HG03139 (cell line): ENCODE results near the gene STH.
"Not testable (repeated sequence)": the region's sequence is repeated elsewhere in the genome, so short reads cannot be mapped to it uniquely, and the experiment has no call there.

Source experiments
- ATAC-seq: cut with Tn5 transposase; IDR thresholded peaks from one replicate; pipeline ENCODE4 v1.9.1; 2021; ENCODE audit not compliant: unreplicated experiment

Gene STH

GRCh38 chr17:45998987-45999899 is at the start of gene STH:
TSS of gene STH (plus strand) at chr17:45999250. CDS start at chr17:45999280, 30 bp downstream.
- no peak for ATAC-seq

DNA sequence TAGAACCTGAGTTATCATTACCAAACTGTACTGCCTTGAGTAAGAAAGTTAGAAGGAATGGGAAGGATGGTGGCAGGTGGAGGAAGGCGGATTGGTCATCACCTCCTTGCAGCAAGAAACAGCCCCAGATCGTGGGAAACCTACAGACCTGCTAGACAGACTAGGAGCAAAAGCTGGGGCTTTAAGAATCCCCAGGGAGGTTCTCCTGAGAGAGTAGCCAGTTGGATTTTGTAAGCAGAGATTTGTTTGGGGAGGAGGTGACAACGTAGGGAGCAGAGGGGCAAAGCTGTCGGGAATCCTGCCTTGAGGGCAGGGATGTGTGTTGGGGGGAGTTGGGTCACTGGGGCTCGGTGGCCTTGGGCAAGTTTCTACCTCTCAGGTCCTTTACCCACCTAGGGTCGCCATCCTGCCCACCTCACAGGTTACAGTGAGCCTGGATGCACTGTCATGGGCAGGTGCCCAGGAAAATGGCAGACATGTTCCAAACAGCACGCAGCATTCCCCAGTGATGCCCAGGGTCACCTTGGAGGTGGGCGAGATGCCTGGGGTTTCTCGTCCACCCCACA is 49.2 kb upstream of the STH start:
- no peak for ATAC-seq

DNA sequence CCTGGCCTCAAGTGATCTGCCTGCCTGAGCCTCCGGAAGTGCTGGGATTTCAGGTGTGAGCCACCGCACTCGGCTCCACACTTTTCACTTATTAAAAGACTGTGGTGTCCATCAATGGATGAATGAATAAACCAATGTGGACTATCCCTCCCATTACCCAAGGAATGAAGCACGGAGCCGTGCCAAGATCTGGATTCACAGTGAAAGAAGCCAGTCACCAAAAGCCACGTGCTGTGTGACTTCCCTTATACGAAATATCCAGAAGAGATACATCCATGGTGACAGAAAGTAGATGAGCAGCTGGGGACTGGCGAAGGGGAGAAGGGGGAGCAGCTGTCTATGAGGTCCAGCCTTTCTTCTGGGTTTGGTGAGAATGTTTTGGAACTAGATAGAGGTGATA is 48.2 kb upstream of the STH start:
- no peak for ATAC-seq

DNA sequence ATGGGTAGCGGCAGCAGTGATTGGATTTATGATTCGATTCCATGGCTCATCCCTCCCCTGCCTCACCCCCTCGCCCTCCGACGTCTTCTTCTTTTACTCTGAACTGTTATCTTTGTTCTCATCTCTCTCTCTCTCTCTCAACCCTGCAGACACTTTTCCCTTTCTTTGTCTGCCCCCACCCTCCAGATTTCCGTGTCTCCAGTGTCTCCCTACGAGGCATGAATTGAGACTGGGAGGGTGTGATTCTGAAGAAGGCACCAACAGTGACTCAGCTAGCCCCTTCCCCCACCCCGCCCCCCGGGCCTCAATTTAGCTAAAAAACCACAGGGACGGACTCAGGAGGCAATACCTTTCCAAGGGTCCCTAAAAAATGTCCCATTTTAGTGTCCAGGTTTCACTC is 47.6 kb upstream of the STH start:
- ATAC-seq, result no peak

DNA sequence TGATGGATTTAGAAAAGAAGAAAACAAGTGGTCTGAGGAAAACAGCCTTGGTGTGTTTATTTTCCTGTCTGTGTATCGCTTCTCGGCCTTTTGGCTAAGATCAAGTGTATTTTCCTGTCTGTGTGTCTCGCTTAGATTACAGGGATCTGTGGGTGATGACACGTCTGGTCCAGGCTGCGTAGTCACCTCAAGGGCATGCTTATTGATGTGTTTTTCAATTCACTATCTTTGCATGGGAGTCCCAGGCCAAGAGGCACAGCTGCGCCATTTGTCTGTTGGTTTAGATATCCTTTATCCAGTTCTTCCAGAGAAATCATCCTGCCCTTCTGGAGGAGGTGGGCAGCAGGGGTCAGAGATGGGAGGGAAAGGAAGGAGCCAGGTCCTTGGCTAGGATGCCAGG is 47.1 kb upstream of the STH start:
- ATAC-seq, result no peak

- no peak for ATAC-seq
These were observed 46.2 kb upstream of the STH start for GRCh38 chr17:45952814-45953320.

DNA sequence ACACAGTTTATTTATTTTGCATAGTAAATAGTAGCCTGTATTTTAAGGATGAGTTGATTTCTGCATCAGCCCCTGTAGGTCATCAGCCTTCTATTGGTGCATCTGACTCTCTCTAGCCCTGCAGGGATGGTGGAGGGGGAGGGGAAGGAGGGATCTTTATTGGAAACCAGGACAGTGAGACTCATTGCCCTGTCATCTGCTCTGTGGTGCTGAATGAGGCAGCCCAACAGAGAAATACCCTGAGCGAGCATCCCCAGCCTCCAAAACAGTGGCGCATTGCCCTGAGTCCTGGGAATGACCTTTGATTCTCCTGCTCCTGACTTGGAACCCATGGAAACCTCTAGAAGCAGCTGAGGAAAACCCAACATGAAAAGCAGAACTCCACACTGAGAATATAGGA is 45.5 kb upstream of the STH start:
- ATAC-seq, result no peak

DNA sequence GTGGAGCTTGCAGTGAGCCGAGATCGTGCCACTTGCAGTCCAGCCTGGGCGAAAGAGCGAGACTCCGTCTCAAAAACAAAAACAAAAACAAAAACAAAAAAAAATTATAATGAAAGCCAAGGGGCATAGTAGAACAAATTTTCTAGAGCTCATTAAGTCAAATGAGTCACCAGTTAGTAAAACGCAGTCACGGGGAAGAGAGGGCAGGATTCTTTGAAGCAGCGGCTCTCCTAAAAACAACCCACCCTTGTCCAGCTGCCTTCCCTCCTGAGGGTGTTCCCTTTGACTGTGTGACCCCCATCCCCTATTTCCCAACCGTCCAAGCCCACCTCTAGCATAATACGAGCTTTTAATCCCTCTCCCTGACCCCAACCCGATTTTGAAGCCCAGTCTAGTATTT is 44.1 kb upstream of the STH start:
- no peak for ATAC-seq

DNA sequence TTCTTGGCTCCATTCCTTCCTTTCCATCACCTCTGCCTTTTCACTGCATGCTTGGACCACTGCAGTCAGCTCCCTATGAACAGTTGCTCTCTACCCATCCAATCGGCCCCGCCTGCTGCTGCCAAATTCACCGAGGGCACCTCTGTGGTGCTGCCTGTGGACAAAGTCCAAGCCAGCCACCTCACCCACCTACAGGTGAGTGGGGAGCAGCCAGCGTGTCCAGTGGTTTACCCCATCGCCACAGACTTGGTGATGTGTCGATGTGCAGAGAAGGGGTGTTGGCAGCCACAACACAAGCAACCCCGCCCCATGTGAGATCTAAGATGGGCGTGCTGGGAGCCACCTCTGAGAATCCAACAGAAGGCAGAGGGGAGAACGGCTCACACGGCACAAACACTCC is 43.7 kb upstream of the STH start:
- ATAC-seq, result no peak

GRCh38 chr17:45956090-45956489 is 43.0 kb upstream of the STH start:
- ATAC-seq, result no peak

GRCh38 chr17:45956746-45957145 is 42.3 kb upstream of the STH start:
- not testable (repeated sequence) for ATAC-seq

DNA sequence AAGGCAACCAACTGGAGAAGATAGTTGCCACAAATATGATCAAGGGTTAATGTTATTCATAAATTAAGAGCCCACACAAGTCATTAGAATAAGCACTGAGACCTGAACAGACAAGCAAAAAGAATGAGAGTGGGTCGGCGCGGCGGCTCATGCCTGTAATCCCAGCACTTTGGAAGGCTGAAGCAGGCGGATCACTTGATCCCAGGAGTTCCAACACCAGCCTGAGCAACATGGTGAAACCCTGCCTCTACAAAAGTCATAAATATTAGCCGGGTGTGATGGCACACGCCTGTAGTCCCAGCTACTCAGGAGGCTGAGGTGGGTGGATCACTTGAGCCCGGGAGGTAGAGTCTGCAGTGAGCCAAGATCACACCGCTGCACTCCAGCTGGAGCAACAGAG is 40.7 kb upstream of the STH start:
- no peak for ATAC-seq

- no peak for ATAC-seq
These were observed 39.9 kb upstream of the STH start for GRCh38 chr17:45958994-45959665.

DNA sequence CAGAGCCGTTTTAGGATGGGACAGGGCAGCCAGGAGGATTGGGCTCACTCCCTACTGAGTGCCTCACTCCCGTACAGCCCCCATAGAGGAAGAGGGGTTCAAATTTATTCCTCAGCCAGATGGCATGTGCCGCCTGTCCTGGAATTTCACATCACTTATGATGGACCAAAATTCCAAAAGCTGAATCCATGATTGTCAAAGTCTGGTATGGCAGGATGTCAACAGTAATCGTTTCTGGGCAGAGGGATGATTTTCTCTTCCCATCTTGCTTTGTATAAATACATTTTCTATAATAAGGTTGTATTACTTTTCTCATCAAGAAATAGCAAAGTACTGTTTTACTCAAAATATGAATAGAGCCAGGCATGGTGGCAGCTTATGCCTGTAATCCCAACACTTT is 38.7 kb upstream of the STH start:
- no peak for ATAC-seq

GRCh38 chr17:45961206-45961605 is 37.8 kb upstream of the STH start:
- no peak for ATAC-seq

GRCh38 chr17:45962221-45962972 is 36.7 kb upstream of the STH start:
- ATAC-seq, result no peak

DNA sequence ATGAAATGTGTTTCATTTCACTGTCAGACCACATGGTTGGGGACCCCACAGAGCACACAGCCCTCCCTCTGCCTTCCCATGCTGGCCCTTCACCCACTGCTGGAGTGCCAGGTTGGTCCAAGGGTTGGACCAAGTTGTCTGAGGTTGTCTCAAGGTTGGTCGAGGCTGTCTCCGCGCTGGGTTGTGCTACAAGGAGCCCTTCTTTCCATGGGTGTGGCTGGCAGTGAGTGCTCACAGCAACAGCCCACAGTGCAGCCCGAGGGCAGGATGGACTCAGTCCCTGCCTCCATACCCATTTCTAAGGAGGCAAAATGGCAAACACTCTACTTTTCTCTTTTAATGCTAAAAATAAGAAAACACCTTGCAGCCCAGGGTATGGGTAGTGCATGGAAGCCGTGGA is 35.8 kb upstream of the STH start:
- no peak for ATAC-seq

- no peak for ATAC-seq
These were observed 35.2 kb upstream of the STH start for GRCh38 chr17:45963889-45964288.

DNA sequence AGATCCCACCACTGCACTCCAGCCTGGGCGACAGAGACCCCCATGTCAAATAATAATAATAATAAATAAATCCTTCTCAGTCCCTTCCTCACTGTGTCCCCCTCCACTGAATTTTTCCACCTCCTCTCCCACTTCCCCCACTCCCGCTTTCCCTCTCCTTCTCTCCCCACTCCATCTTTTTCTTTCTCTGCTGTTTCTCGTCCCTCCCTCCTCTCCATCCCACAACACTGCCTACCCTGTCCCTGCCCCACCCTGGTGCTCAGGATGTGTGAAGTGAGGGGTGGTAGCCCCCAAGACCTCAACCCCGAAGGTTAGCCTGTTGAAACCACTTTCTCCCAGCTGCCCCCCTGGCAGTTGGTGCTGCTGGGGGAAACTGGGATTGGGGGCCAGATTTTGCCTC is 34.4 kb upstream of the STH start:
- no peak for ATAC-seq

DNA sequence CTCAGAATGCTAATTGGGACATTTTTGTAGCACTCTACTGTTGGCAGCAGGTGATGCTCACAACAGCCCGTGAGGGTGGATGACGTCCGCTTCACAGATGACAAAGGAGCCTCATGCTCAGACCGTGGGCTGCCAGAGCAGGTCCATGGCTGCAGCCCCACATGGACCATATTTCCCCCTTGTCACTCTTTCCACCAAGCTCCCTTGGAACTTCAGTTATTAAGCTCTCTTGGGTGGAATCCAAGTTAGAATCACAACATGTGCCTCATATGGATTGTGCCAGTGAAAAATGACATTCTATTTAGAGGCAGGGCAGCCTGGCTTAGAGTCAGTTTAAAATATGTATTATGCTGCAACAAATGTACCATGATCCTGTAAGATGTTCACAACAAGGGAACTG is 33.2 kb upstream of the STH start:
- ATAC-seq, result no peak

DNA sequence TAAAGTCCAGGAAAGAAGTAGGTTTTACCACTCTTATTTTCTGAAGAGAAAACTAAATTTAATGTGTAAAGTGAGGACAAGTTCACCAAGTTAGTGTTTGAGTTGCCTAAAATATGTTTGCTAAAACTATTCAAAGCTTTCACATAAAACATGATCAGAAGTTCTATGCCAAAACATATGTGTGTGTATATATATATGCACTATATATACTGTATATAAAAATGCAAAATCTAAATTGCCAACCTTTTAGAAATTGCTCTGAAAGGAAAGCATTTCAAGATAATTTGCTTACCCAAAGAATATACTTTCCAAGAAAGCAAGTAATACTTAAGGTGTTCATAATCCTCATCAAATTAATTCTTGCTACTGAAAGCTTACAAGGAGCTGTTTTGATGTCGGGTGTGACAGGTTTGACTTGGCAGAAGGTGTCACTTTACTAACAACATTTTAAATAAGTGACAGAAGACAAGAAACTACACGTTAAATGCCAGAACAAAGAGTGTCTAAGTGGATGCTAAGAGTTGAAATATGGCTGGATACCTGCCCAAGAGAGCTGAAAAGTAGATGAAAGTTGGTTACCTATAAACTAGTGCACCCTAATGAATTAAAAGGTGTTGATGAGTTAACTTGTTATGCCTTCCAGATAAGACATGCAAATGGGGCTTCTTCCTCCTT is 32.3 kb upstream of the STH start:
- ATAC-seq, result no peak
